ENCODE measurements around the gene IFRD2. TPM values are rescaled to one million over a fixed set of nuclear protein-coding genes. Genes with fewer than 3 reads are reported as not detected.
A peak's percentile ranks its signal among the peaks of the same experiment; 100 is the strongest.

The IFRD2 gene
- total RNA-seq (39.9 TPM), polyA plus RNA-seq (10 to 100 TPM; 40.6 to 51.9 (median 43.4) TPM)

GRCh38 chr3:50292159-50293078 lies at the start of gene IFRD2:
Gene IFRD2, minus strand, starts transcription at chr3:50292429. Its CDS starts 155 bp downstream, at chr3:50292274.
- H3K4me3 ChIP-seq (ENCODE audit: low read depth, low read length): peak within 1 kb of the TSS; percentile 75
- ATAC-seq (ENCODE audit: low read depth in 2 of 2): peak; percentile 99
- H3K4me1 ChIP-seq (ENCODE audit: control insufficient read depth, insufficient read depth, low read length, poor library complexity, severe bottlenecking): peaks cover 15% of the 10 kb centered on the region
- peaks cover 29% of the 10 kb centered on the region for H3K36me3 ChIP-seq (ENCODE audit: control insufficient read depth, insufficient read depth, low read length)
- peak; percentile 95 to 99 (median 95) for DNase-seq
- Mint-ChIP-seq H3K9me3 (no peaks in the 10 kb centered on the region), H3K36me3 (peaks cover 4% of the 10 kb centered on the region), H3K4me1 (peaks cover 0 to 26% (median 14%) of the 10 kb centered on the region in 4 donors), H3K4me3 (peak within 1 kb of the TSS; percentile 82 to 92 (median 90)), H3K27ac (peak within 1 kb of the TSS; percentile 97 to 99 (median 97)), H3K27me3 (no peaks in the 10 kb centered on the region)
- H3K27me3 ChIP-seq (ENCODE audit: control insufficient read depth, insufficient read depth, low read length): no peaks in the 10 kb centered on the region
- peak within 1 kb of the TSS; percentile 80 for H3K27ac ChIP-seq (ENCODE audit: insufficient read depth, low read length, poor library complexity, severe bottlenecking)
- no peaks in the 10 kb centered on the region for H3K9me3 ChIP-seq (ENCODE audit: control insufficient read depth in 2 of 2, low read length in 2 of 2)

GRCh38 chr3:50341537-50341936 lies 49.3 kb upstream of the IFRD2 start:
- Mint-ChIP-seq H3K36me3 (no peaks in the 10 kb centered on the region), H3K27ac (peak overlapping the region; percentile 83 to 93 (median 86)), H3K4me3 (peak overlapping the region; percentile 82 to 97 (median 90)), H3K27me3 (no peaks in the 10 kb centered on the region), H3K4me1 (peaks cover 14 to 70% (median 33%) of the 10 kb centered on the region in 4 donors), H3K9me3 (peaks cover 0 to 3% (median 0%) of the 10 kb centered on the region in 7 donors)
- no peak overlapping the region for H3K4me3 ChIP-seq (ENCODE audit: low read depth, low read length)
- ATAC-seq (ENCODE audit: low read depth in 2 of 2) (no peak), DNase-seq (no peak)
- H3K9me3 ChIP-seq (ENCODE audit: control insufficient read depth in 2 of 2, low read length in 2 of 2): no peaks in the 10 kb centered on the region
- H3K36me3 ChIP-seq (ENCODE audit: control insufficient read depth, insufficient read depth, low read length): no peaks in the 10 kb centered on the region
- H3K4me1 ChIP-seq (ENCODE audit: control insufficient read depth, insufficient read depth, low read length, poor library complexity, severe bottlenecking): peaks cover 65% of the 10 kb centered on the region
- no peaks in the 10 kb centered on the region for H3K27me3 ChIP-seq (ENCODE audit: control insufficient read depth, insufficient read depth, low read length)
- peak overlapping the region; percentile 81 for H3K27ac ChIP-seq (ENCODE audit: insufficient read depth, low read length, poor library complexity, severe bottlenecking)

GRCh38 chr3:50340448-50341329 lies 48.5 kb upstream of the IFRD2 start, which contains the start of gene RASSF1:
Gene RASSF1, minus strand, starts transcription at chr3:50340836. Its CDS starts 31 bp downstream, at chr3:50340805.
- H3K27me3 ChIP-seq (ENCODE audit: control insufficient read depth, insufficient read depth, low read length): no peaks in the 10 kb centered on the region
- H3K36me3 ChIP-seq (ENCODE audit: control insufficient read depth, insufficient read depth, low read length): no peaks in the 10 kb centered on the region
- H3K4me1 ChIP-seq (ENCODE audit: control insufficient read depth, insufficient read depth, low read length, poor library complexity, severe bottlenecking): peaks cover 69% of the 10 kb centered on the region
- no peaks in the 10 kb centered on the region for H3K9me3 ChIP-seq (ENCODE audit: control insufficient read depth in 2 of 2, low read length in 2 of 2)
- no peaks in the 10 kb centered on the region for H3K36me3 Mint-ChIP-seq
- DNase-seq (peak; percentile 50 to 91 (median 62)), ATAC-seq (ENCODE audit: low read depth in 2 of 2) (peak in 1 of 2 donors; percentile 9)
- no peaks in the 10 kb centered on the region for H3K27me3 Mint-ChIP-seq
- peak within 1 kb of the TSS; percentile 81 for H3K27ac ChIP-seq (ENCODE audit: insufficient read depth, low read length, poor library complexity, severe bottlenecking)
- peak within 1 kb of the TSS; percentile 93 to 98 (median 93) for H3K27ac Mint-ChIP-seq
- peak within 1 kb of the TSS; percentile 83 for H3K4me3 ChIP-seq (ENCODE audit: low read depth, low read length)
- peaks cover 20 to 70% (median 37%) of the 10 kb centered on the region in 4 donors for H3K4me1 Mint-ChIP-seq
- H3K9me3 Mint-ChIP-seq: peaks cover 0 to 3% (median 0%) of the 10 kb centered on the region in 7 donors
- H3K4me3 Mint-ChIP-seq: peak within 1 kb of the TSS; percentile 90 to 97 (median 94)

- H3K27ac Mint-ChIP-seq: peak overlapping the region; percentile 90 to 98 (median 93)
- H3K4me1 ChIP-seq (ENCODE audit: control insufficient read depth, insufficient read depth, low read length, poor library complexity, severe bottlenecking): peaks cover 67% of the 10 kb centered on the region
These were observed 47.9 kb upstream of the IFRD2 start for GRCh38 chr3:50340147-50340447.

GRCh38 chr3:50339485-50340146 lies 47.4 kb upstream of the IFRD2 start:
- ATAC-seq (ENCODE audit: low read depth in 2 of 2): no peak

More at GRCh38 chr3:50340147-50340447, 47.9 kb upstream of the IFRD2 start:
- no peaks in the 10 kb centered on the region for H3K36me3 ChIP-seq (ENCODE audit: control insufficient read depth, insufficient read depth, low read length)
- DNase-seq (no peak), ATAC-seq (ENCODE audit: low read depth in 2 of 2) (no peak)
- H3K4me3 Mint-ChIP-seq: peak overlapping the region; percentile 90 to 97 (median 94)
- no peaks in the 10 kb centered on the region for H3K36me3 Mint-ChIP-seq
- H3K27ac ChIP-seq (ENCODE audit: insufficient read depth, low read length, poor library complexity, severe bottlenecking): peak overlapping the region; percentile 81
- H3K27me3 Mint-ChIP-seq: no peaks in the 10 kb centered on the region
- H3K4me1 Mint-ChIP-seq: peaks cover 20 to 73% (median 39%) of the 10 kb centered on the region in 4 donors
- H3K9me3 ChIP-seq (ENCODE audit: control insufficient read depth in 2 of 2, low read length in 2 of 2): no peaks in the 10 kb centered on the region
- H3K27me3 ChIP-seq (ENCODE audit: control insufficient read depth, insufficient read depth, low read length): no peaks in the 10 kb centered on the region
- H3K4me3 ChIP-seq (ENCODE audit: low read depth, low read length): peak overlapping the region; percentile 83
- peaks cover 0 to 3% (median 0%) of the 10 kb centered on the region in 7 donors for H3K9me3 Mint-ChIP-seq

GRCh38 chr3:50338965-50339364 lies 46.7 kb upstream of the IFRD2 start:
- H3K9me3 Mint-ChIP-seq: peaks cover 0 to 3% (median 0%) of the 10 kb centered on the region in 7 donors
- peak overlapping the region; percentile 93 to 98 (median 98) for H3K27ac Mint-ChIP-seq
- H3K36me3 Mint-ChIP-seq: no peaks in the 10 kb centered on the region
- Histone ChIP-seq H3K9me3 (ENCODE audit: control insufficient read depth in 2 of 2, low read length in 2 of 2) (no peaks in the 10 kb centered on the region), H3K36me3 (ENCODE audit: control insufficient read depth, insufficient read depth, low read length) (no peaks in the 10 kb centered on the region), H3K27me3 (ENCODE audit: control insufficient read depth, insufficient read depth, low read length) (no peaks in the 10 kb centered on the region), H3K27ac (ENCODE audit: insufficient read depth, low read length, poor library complexity, severe bottlenecking) (peak overlapping the region; percentile 96), H3K4me3 (ENCODE audit: low read depth, low read length) (peak overlapping the region; percentile 88), H3K4me1 (ENCODE audit: control insufficient read depth, insufficient read depth, low read length, poor library complexity, severe bottlenecking) (peaks cover 74% of the 10 kb centered on the region)
- no peaks in the 10 kb centered on the region for H3K27me3 Mint-ChIP-seq
- no peak for ATAC-seq (ENCODE audit: low read depth in 2 of 2)
- peak overlapping the region; percentile 90 to 97 (median 94) for H3K4me3 Mint-ChIP-seq
- no peak for DNase-seq
- H3K4me1 Mint-ChIP-seq: peaks cover 20 to 77% (median 44%) of the 10 kb centered on the region in 4 donors

More at GRCh38 chr3:50339485-50340146, 47.4 kb upstream of the IFRD2 start:
- H3K27ac ChIP-seq (ENCODE audit: insufficient read depth, low read length, poor library complexity, severe bottlenecking): peak overlapping the region; percentile 81
- peaks cover 20 to 72% (median 40%) of the 10 kb centered on the region in 4 donors for H3K4me1 Mint-ChIP-seq
- peak overlapping the region; percentile 90 to 98 (median 93) for H3K27ac Mint-ChIP-seq
- H3K4me3 Mint-ChIP-seq: peak overlapping the region; percentile 90 to 97 (median 94)
- H3K9me3 ChIP-seq (ENCODE audit: control insufficient read depth in 2 of 2, low read length in 2 of 2): no peaks in the 10 kb centered on the region
- peaks cover 67% of the 10 kb centered on the region for H3K4me1 ChIP-seq (ENCODE audit: control insufficient read depth, insufficient read depth, low read length, poor library complexity, severe bottlenecking)
- peaks cover 0 to 3% (median 0%) of the 10 kb centered on the region in 7 donors for H3K9me3 Mint-ChIP-seq
- no peaks in the 10 kb centered on the region for H3K36me3 ChIP-seq (ENCODE audit: control insufficient read depth, insufficient read depth, low read length)
- H3K27me3 Mint-ChIP-seq: no peaks in the 10 kb centered on the region
- DNase-seq: no peak
- no peaks in the 10 kb centered on the region for H3K36me3 Mint-ChIP-seq
- H3K4me3 ChIP-seq (ENCODE audit: low read depth, low read length): peak overlapping the region; percentile 83
- H3K27me3 ChIP-seq (ENCODE audit: control insufficient read depth, insufficient read depth, low read length): no peaks in the 10 kb centered on the region

Measured in CD4-positive, CD25-positive, alpha-beta regulatory T cell (primary cell).